ENCODE measurements around the gene ZNF747. TPM values are rescaled to one million over a fixed set of nuclear protein-coding genes. Genes with fewer than 3 reads are reported as not detected.

The ZNF747 gene
- total RNA-seq, 4 donors from 2014 or later, result 13.6 to 30.7 (median 21.8) TPM

DNA sequence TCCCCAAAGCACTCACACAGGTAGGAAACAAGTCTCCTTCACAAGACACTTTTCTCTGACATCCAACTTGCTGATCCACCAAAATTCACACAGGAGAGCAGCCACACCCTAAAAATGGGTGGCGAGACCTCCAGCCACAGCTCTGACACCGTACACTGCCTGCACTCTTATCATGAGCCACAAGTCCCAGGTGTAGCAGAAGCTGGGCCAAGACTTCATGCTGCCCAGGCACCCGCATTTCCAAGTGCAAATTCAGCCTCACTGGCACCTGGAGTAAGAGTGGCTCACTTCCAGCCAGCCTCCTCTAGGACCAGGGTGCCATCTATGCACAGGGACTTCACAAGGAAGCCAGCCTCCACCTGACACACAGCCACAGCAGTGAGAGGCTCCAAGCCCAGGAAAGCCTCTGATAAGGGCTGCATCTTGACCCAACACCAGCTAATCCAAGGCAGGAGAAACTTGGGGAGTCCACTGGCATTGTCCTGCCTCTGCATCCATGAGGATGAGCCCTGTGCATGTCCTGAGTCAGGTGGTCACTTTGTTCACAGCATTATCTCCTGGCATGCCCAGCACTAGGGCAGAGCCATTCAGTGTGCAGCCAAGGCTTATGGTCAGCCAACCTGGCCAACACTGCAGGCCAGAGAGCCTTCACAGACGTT, 5.7 kb downstream of the ZNF747 start:
- WGBS, 2 donors, result 70 to 72% methylated on average over 3 to 4 of the region's 4 CpGs
- peaks cover 8 to 27% of the 10 kb centered on the region in 2 donors for H3K36me3 ChIP-seq
- intact Hi-C loops (cut with DNase I), result no loop called here
- TF ChIP-seq, protein P1, sequence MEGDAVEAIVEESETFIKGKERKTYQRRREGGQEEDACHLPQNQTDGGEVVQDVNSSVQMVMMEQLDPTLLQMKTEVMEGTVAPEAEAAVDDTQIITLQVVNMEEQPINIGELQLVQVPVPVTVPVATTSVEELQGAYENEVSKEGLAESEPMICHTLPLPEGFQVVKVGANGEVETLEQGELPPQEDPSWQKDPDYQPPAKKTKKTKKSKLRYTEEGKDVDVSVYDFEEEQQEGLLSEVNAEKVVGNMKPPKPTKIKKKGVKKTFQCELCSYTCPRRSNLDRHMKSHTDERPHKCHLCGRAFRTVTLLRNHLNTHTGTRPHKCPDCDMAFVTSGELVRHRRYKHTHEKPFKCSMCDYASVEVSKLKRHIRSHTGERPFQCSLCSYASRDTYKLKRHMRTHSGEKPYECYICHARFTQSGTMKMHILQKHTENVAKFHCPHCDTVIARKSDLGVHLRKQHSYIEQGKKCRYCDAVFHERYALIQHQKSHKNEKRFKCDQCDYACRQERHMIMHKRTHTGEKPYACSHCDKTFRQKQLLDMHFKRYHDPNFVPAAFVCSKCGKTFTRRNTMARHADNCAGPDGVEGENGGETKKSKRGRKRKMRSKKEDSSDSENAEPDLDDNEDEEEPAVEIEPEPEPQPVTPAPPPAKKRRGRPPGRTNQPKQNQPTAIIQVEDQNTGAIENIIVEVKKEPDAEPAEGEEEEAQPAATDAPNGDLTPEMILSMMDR (IDR thresholded peaks at IDR 0.05), result no peak
- TF ChIP-seq POLR2A (IDR thresholded peaks at IDR 0.05), result no peak
- H3K9me3 ChIP-seq, result no peaks in the 10 kb centered on the region
- H3K4me3 ChIP-seq (replicated peaks in 1 of 3), result no peak overlapping the region
- DNase-seq, result no peak
- H3K27ac ChIP-seq, result no peak overlapping the region
- no peaks in the 10 kb centered on the region for H3K27me3 ChIP-seq
- peaks cover 13 to 28% of the 10 kb centered on the region in 2 donors for H3K4me1 ChIP-seq

DNA sequence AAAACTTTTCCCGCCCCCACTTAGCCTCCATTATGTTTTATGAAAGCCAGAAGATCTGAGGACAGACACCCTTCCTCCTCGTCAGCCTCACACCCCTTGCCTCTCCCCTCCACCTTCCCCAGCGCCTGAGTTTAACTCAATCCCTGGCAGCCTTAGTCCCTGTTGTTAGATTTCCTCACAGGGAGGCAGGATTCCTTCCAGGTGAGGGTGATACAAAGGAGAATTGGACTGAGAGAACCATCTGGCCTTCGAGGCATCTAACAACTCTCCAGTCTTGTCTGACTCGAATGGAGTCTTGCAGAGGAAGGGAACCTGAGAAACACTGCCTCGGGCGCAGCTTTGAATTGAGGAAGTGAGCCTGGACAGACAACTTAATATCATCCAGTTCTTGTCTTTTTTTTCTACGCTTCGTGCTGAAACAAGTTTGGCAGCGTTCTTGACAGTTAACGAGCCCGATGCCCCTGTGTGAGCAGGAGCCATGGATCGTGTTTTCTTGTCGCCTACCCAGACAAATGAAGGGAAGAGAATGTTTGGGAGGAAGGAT, 7.0 kb downstream of the ZNF747 start:
- peak; percentile 33 to 34 for DNase-seq
- no peak overlapping the region for H3K4me3 ChIP-seq (replicated peaks in 1 of 3)
- no peaks in the 10 kb centered on the region for H3K27me3 ChIP-seq
- TF ChIP-seq POLR2A (IDR thresholded peaks at IDR 0.05), result no peak
- TF ChIP-seq, protein P1 (IDR thresholded peaks at IDR 0.05), result no peak
- H3K36me3 ChIP-seq, result peaks cover 6 to 25% of the 10 kb centered on the region in 2 donors
- intact Hi-C loops (cut with DNase I), result loop anchor here (2.0 kb wide), 1 partner anchor 83 kb away; the partner anchor contains the start of gene SEPHS2
- peaks cover 8 to 19% of the 10 kb centered on the region in 2 donors for H3K4me1 ChIP-seq
- WGBS, 2 donors, result 10 to 16% methylated on average over 14 of the region's 14 CpGs
- peak overlapping the region; percentile 95 to 100 (median 98) for H3K27ac ChIP-seq
- H3K9me3 ChIP-seq, result no peaks in the 10 kb centered on the region

DNA sequence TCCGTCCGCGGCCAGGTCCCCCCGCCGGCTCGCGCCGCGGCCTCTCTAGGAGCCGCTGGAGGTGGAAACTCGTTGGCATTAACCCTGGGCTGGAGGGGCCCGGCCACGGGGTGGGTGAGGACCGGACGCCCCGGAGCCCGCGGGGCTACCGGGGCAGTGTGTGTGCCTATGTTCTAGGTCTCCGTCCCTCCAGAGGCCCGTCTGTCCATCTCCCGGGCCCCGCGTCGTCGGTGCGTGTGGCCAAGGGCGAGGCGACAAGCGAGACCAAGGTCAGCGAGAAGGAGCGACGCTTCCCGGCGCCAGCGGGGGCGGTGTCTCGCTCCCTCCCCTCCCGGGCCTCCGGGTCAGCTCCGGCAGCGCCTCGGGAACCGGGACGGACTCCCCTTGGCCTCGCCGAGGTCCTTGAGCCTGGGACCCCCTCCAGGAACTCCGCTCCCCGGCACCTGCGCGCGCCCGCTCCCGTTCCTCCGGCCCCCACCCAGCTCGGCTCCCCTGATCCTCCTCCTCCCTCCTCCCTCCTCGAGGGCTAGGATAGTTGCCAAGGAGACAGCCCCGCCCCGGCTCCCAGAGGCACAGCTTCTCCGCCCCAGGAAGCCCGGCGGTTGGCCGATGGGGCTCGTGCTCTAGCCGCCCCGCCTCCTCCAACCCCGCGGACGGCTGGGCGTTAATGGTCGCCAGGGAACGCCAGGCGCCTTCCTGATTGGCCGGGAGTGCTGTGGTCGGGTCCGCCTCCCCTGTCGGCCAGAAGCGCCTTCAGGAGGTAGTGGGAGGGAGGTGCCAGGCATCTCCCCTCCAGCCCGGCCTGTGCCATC, 7.6 kb downstream of the ZNF747 start:
- peak; percentile 99 for DNase-seq
- peaks cover 0 to 18% of the 10 kb centered on the region in 2 donors for H3K36me3 ChIP-seq
- TF ChIP-seq, protein P1 (IDR thresholded peaks at IDR 0.05), result peak in 4 of 6 experiments; percentile 25 to 44 (median 29)
- TF ChIP-seq POLR2A (IDR thresholded peaks at IDR 0.05), result peak in 1 of 2 donors; percentile 82
- peak overlapping the region; percentile 49 to 74 (median 65) for H3K4me3 ChIP-seq (replicated peaks in 1 of 3)
- peaks cover 8 to 21% of the 10 kb centered on the region in 2 donors for H3K4me1 ChIP-seq
- H3K27ac ChIP-seq, result peak overlapping the region; percentile 95 to 100 (median 98)
- H3K27me3 ChIP-seq, result no peaks in the 10 kb centered on the region
- WGBS, 2 donors, result 0% methylated on average over 13 to 23 of the region's 79 CpGs
- no peaks in the 10 kb centered on the region for H3K9me3 ChIP-seq
- intact Hi-C loops (cut with DNase I), result loop anchor here (2.0 kb wide), 1 partner anchor 82 kb away; the partner anchor contains the start of gene SEPHS2

DNA sequence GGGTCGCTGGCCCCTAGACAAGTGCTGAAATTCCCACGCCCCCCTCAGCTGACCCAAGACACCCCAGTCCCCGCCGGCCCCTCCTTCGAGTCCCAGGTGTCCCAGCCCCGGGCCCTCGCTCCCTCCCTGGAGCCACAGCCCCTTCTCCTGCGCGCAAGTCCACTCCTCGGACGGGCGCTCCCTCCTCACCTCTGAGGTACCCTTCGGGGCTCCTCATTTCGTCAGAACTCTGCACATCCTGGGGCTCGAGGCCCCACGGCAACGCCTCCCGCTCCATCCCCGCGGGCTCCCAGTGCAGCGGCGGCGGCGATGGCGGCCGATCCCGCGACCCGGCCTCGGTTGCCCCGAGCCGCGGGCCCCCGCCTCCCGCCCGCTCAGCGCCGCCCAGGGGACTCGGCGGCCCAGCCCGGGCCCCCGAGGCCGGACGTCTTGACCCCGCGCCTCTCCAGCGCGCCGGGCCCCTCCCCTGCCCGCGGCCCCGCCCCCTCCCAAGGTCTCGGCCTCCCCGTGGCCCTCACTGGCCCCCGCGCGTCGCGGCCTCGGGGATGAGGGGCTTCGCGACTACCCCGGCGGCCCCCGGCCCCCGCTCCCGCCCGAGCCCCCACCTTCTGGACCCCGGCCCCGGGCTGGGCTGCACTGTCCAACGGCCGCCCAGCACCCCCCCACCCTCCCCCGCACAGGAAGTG, 8.4 kb downstream of the ZNF747 start, which contains the start of gene ZNF768:
TSS of gene ZNF768 (minus strand) at position 430 of the 686 bp plus-strand sequence. CDS start at position 277, 153 bp downstream.
- peak within 1 kb of the TSS; percentile 95 to 100 (median 98) for H3K27ac ChIP-seq
- H3K4me3 ChIP-seq (replicated peaks in 1 of 3), result peak within 1 kb of the TSS; percentile 49 to 74 (median 65)
- H3K27me3 ChIP-seq, result no peaks in the 10 kb centered on the region
- intact Hi-C loops (cut with DNase I), result loop anchor here (2.0 kb wide), 1 partner anchor 81 kb away; the partner anchor contains the start of gene SEPHS2
- peak in 1 of 2 donors; percentile 3 for TF ChIP-seq POLR2A (IDR thresholded peaks at IDR 0.05)
- TF ChIP-seq, protein P1 (IDR thresholded peaks at IDR 0.05), result no peak
- DNase-seq, result peak; percentile 38 to 52
- WGBS, 2 donors, result 0 to 2% methylated on average over 1 to 31 of the region's 73 CpGs
- peaks cover 8 to 24% of the 10 kb centered on the region in 2 donors for H3K4me1 ChIP-seq
- H3K36me3 ChIP-seq, result peaks cover 0 to 15% of the 10 kb centered on the region in 2 donors
- no peaks in the 10 kb centered on the region for H3K9me3 ChIP-seq
